GM23248 (cell line): ENCODE measurements around the gene AKR1B15.

Source experiments
- EZH2 ChIP-seq: fragments of 200-600 bp; sonication (generic); IDR thresholded peaks from 2 replicates; pipeline ENCODE4 v1.6.1; 2018; ENCODE audit warnings: antibody characterized with exemption, mild to moderate bottlenecking; ENCODE audit not compliant: insufficient read depth, poor library complexity, severe bottlenecking
- EZH2phosphoT487 ChIP-seq: fragments of 200-600 bp; sonication (generic); IDR thresholded peaks from 2 replicates; pipeline ENCODE4 v1.6.1; 2018; ENCODE audit warnings: antibody characterized with exemption, moderate library complexity, mild to moderate bottlenecking, low read depth; ENCODE audit not compliant: insufficient read depth

- TF ChIP-seq EZH2 (no peak), EZH2phosphoT487 (no peak)
Measured at GRCh38 chr7:134502463-134503371, 46.2 kb upstream of the AKR1B15 start.
